ENCODE measurements around the gene OSBPL1A. TPM values are rescaled to one million over a fixed set of nuclear protein-coding genes. Genes with fewer than 3 reads are reported as not detected.

OSBPL1A gene
- total RNA-seq, 4 donors from 2014 or later = 19.1 to 46.7 (median 24.8) TPM

GRCh38 chr18:24120676-24121075, 276.9 kb downstream of the OSBPL1A start:
- 96 to 99% methylated on average over 4 of the region's 4 CpGs for WGBS, 2 donors
- intact Hi-C loops (cut with DNase I; ENCODE audit: low total_unique reads) = loop anchor here (10.0 kb wide), 1 partner anchor 186 kb away; no protein-coding TSS in a partner anchor
- no peak for TF ChIP-seq POLR2A (IDR thresholded peaks at IDR 0.05)
- TF ChIP-seq, protein P1, sequence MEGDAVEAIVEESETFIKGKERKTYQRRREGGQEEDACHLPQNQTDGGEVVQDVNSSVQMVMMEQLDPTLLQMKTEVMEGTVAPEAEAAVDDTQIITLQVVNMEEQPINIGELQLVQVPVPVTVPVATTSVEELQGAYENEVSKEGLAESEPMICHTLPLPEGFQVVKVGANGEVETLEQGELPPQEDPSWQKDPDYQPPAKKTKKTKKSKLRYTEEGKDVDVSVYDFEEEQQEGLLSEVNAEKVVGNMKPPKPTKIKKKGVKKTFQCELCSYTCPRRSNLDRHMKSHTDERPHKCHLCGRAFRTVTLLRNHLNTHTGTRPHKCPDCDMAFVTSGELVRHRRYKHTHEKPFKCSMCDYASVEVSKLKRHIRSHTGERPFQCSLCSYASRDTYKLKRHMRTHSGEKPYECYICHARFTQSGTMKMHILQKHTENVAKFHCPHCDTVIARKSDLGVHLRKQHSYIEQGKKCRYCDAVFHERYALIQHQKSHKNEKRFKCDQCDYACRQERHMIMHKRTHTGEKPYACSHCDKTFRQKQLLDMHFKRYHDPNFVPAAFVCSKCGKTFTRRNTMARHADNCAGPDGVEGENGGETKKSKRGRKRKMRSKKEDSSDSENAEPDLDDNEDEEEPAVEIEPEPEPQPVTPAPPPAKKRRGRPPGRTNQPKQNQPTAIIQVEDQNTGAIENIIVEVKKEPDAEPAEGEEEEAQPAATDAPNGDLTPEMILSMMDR (IDR thresholded peaks at IDR 0.05) = no peak
- DNase-seq (ENCODE audit: low spot score in 2 of 2) = no peak
- H3K4me3 ChIP-seq (ENCODE audit: low read depth, poor library complexity, severe bottlenecking) = no peak overlapping the region

- TF ChIP-seq, protein P1 (IDR thresholded peaks at IDR 0.05) = peak in 1 of 3 donors; percentile 50
- TF ChIP-seq POLR2A (IDR thresholded peaks at IDR 0.05) = no peak
- peak; percentile 71 to 92 for DNase-seq (ENCODE audit: low spot score in 2 of 2)
- intact Hi-C loops (cut with DNase I; ENCODE audit: low total_unique reads) = no loop called here
- H3K4me3 ChIP-seq (ENCODE audit: low read depth, poor library complexity, severe bottlenecking) = no peak overlapping the region
- 49 to 58% methylated on average over 8 of the region's 8 CpGs for WGBS, 2 donors
Observed at GRCh38 chr18:24118750-24119577, 278.7 kb downstream of the OSBPL1A start.

DNA sequence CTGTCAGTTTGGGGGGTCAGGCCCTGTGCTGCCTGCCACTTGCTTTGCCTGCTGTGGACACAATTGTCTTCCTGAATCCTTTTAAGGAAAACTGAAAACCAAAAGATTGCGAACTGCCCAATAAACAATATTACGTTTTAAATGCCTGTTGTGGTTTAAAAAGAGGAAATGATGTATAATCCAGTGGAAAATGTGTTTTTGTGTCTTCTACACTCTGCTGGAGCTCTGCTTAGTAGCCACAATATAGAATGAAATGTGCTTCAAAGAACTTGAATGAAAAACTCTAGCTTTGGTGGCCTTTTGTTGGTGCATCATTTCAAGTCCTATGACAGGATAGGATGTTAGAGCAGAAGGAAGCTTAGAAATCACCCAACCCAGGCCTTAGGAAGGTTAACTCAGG, 282.0 kb downstream of the OSBPL1A start:
- H3K4me3 ChIP-seq (ENCODE audit: low read depth, poor library complexity, severe bottlenecking) = no peak overlapping the region
- no peak for DNase-seq (ENCODE audit: low spot score in 2 of 2)
- intact Hi-C loops (cut with DNase I; ENCODE audit: low total_unique reads) = no loop called here
- TF ChIP-seq, protein P1 (IDR thresholded peaks at IDR 0.05) = no peak
- TF ChIP-seq POLR2A (IDR thresholded peaks at IDR 0.05) = no peak
- 65 to 77% methylated on average over 2 of the region's 2 CpGs for WGBS, 2 donors

DNA sequence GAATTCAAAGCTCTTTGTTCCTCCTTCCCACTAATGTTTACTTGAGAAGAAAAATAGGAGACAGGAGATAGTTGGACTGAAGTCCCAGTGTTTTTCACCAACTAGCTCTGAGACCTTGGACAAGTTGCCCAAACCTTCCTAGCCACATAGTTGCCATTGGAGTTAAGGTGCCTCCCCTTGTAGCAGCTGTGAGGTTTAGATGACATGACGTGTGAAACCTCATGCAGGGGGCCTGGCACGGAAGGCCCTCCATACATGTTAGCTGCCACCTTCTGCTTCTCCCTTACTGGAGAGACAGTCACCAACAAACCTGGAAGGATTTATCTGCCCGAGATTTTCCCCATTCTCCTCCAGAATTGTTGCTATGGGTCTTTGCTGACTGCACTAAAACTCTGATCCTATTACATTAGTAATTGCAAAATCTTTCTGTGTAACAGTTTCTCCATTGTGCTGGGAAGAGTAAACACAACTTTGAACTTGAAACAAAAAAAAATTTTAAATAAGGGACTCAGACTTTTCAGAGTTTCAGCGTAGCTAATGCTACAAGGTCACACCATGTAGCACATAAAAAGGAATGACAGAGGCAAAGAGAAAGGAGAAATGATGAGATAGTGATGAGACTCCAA, 282.6 kb downstream of the OSBPL1A start:
- TF ChIP-seq, protein P1 (IDR thresholded peaks at IDR 0.05) = no peak
- TF ChIP-seq POLR2A (IDR thresholded peaks at IDR 0.05) = no peak
- no peak for DNase-seq (ENCODE audit: low spot score in 2 of 2)
- intact Hi-C loops (cut with DNase I; ENCODE audit: low total_unique reads) = no loop called here
- no peak overlapping the region for H3K4me3 ChIP-seq (ENCODE audit: low read depth, poor library complexity, severe bottlenecking)
- WGBS, 2 donors = 89 to 90% methylated on average over 4 of the region's 4 CpGs

- no peak for DNase-seq (ENCODE audit: low spot score in 2 of 2)
- 68 to 72% methylated on average over 15 of the region's 15 CpGs for WGBS, 2 donors
- no peak overlapping the region for H3K4me3 ChIP-seq (ENCODE audit: low read depth, poor library complexity, severe bottlenecking)
- intact Hi-C loops (cut with DNase I; ENCODE audit: low total_unique reads) = no loop called here
- TF ChIP-seq POLR2A (IDR thresholded peaks at IDR 0.05) = no peak
- TF ChIP-seq, protein P1 (IDR thresholded peaks at IDR 0.05) = peak in 1 of 3 donors; percentile 16
Observed at GRCh38 chr18:24112874-24113615, 284.6 kb downstream of the OSBPL1A start.

All from lower leg skin (tissue), 4 donors.